AG04449 (cell line): ENCODE data around the gene RASGRP2.

ENCODE experiments used
- CTCF ChIA-PET: fragments of 350-600 bp; formaldehyde crosslinking; extraction: SDS; loops from one replicate; lab custom pipeline; 2021; ENCODE audit warnings: antibody characterized with exemption; lab: Yijun Ruan, JAX
- POLR2A ChIA-PET: fragments of 400-600, 350-600 bp; formaldehyde crosslinking; extraction: SDS; loops from one replicate; lab custom pipeline; 2020; ENCODE audit warnings: antibody characterized with exemption, inconsistent platforms; lab: Yijun Ruan, JAX
- DNase-seq: peaks from one replicate; pipeline ENCODE4 v3.0.0-alpha.2; 2010; ENCODE audit warnings: low read depth, low spot score
- H3K4me3 ChIP-seq: 2 replicates; pipeline ENCODE4 v1.5.1; 2011; ENCODE audit warnings: low read depth, mild to moderate bottlenecking, control low read depth, low read length
- CTCF ChIP-seq: IDR thresholded peaks from one replicate; pipeline ENCODE4 v1.5.1; 2011; ENCODE audit warnings: mild to moderate bottlenecking, moderate library complexity, low read length, control low read depth, inconsistent platforms; ENCODE audit not compliant: insufficient read depth; ENCODE audit errors: missing control alignments

The RASGRP2 gene

GRCh38 chr11:64788321-64789215 lies 44.6 kb upstream of the RASGRP2 start:
- ChIA-PET POLR2A (no interaction called here), CTCF (interaction anchor here (0.7 to 2.3 kb wide), 10 partner anchors 9 to 329 kb away, joined by 3 to 13 read pairs (median 4); partner anchors contain the start of genes MAP4K2, SF1 and ZNHIT2)
- DNase-seq, result no peak
- H3K4me3 ChIP-seq, result no peak overlapping the region
- TF ChIP-seq CTCF, result no peak

- peak; percentile 77 for TF ChIP-seq CTCF
- no peak overlapping the region for H3K4me3 ChIP-seq
- ChIA-PET CTCF (interaction anchor here (0.7 to 2.3 kb wide), 12 partner anchors 9 to 330 kb away, joined by 3 to 13 read pairs (median 4); partner anchors contain the start of genes MAP4K2, SF1 and ZNHIT2), POLR2A (no interaction called here)
- no peak for DNase-seq
These were observed 43.8 kb upstream of the RASGRP2 start for GRCh38 chr11:64787526-64788320.

- CTCF ChIA-PET, result interaction anchor here (0.6 to 1.7 kb wide), 8 partner anchors 16 to 332 kb away, joined by 3 to 7 read pairs (median 3); no protein-coding TSS in a partner anchor
- H3K4me3 ChIP-seq, result no peak overlapping the region
- no peak for DNase-seq
- no peak for TF ChIP-seq CTCF
- POLR2A ChIA-PET, result no interaction called here
These were observed 42.4 kb upstream of the RASGRP2 start for GRCh38 chr11:64786308-64786707.

GRCh38 chr11:64784813-64785581 lies 41.1 kb upstream of the RASGRP2 start:
- CTCF ChIA-PET, result interaction anchor here (0.8 to 3.1 kb wide), 8 partner anchors 9 to 334 kb away, joined by 3 to 16 read pairs (median 5); partner anchors contain the start of gene MAP4K2
- no peak overlapping the region for H3K4me3 ChIP-seq
- no peak for TF ChIP-seq CTCF
- POLR2A ChIA-PET, result interaction anchor here (0.5 kb wide), 1 partner anchor 307 kb away, joined by 3 read pairs; no protein-coding TSS in a partner anchor
- no peak for DNase-seq

- CTCF ChIA-PET, result interaction anchor here (0.7 to 4.2 kb wide), 6 partner anchors 10 to 115 kb away, joined by 3 to 29 read pairs (median 4); no protein-coding TSS in a partner anchor
- no peak for TF ChIP-seq CTCF
- POLR2A ChIA-PET, result interaction anchor here (0.6 to 1.1 kb wide), 10 partner anchors 18 to 533 kb away, joined by 3 to 7 read pairs (median 3); partner anchors contain the start of genes PYGM and SAC3D1
- H3K4me3 ChIP-seq, result peak within 1 kb of the TSS; percentile 93
- peak; percentile 97 for DNase-seq
These were observed 34.7 kb upstream of the RASGRP2 start, which contains the start of gene SF1 for GRCh38 chr11:64778473-64779298. TSS of gene SF1 (minus strand) at chr11:64778542. CDS start at chr11:64778392, 150 bp downstream.
